Loucy (cell line): Measurements from ENCODE around the gene MORF4L2.

ENCODE experiments used
- EZH2phosphoT487 ChIP-seq: fragments of 200-600 bp; IDR thresholded peaks from 2 replicates; pipeline ENCODE4 v1.6.1; 2018; ENCODE audit warnings: antibody characterized with exemption, mild to moderate bottlenecking, moderate library complexity, borderline replicate concordance
- TF ChIP-seq, protein P1 (sequence below): fragments of 200-600 bp; sonication (generic); conservative IDR thresholded peaks from 2 replicates; pipeline ENCODE4 v1.5.1; 2014; ENCODE audit warnings: mild to moderate bottlenecking, antibody characterized with exemption, low read length

- TF ChIP-seq, protein P1, sequence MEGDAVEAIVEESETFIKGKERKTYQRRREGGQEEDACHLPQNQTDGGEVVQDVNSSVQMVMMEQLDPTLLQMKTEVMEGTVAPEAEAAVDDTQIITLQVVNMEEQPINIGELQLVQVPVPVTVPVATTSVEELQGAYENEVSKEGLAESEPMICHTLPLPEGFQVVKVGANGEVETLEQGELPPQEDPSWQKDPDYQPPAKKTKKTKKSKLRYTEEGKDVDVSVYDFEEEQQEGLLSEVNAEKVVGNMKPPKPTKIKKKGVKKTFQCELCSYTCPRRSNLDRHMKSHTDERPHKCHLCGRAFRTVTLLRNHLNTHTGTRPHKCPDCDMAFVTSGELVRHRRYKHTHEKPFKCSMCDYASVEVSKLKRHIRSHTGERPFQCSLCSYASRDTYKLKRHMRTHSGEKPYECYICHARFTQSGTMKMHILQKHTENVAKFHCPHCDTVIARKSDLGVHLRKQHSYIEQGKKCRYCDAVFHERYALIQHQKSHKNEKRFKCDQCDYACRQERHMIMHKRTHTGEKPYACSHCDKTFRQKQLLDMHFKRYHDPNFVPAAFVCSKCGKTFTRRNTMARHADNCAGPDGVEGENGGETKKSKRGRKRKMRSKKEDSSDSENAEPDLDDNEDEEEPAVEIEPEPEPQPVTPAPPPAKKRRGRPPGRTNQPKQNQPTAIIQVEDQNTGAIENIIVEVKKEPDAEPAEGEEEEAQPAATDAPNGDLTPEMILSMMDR, result no peak
- TF ChIP-seq EZH2phosphoT487, result no peak
Measured at GRCh38 chrX:103710609-103711008, 24.1 kb upstream of the MORF4L2 start, which contains the start of gene TMEM31.
